ENCODE results near the gene FGR. TPM values are rescaled to one million over a fixed set of nuclear protein-coding genes. Genes with fewer than 3 reads are reported as not detected.

The FGR gene
- total RNA-seq, 1 donor from 2014 or later = not detected

- peaks cover 21% of the 10 kb centered on the region for H3K4me1 Mint-ChIP-seq (ENCODE audit: unreplicated experiment)
- no peak for DNase-seq (ENCODE audit: extremely low spot score, unreplicated experiment)
- no peaks in the 10 kb centered on the region for H3K9me3 Mint-ChIP-seq
- TF ChIP-seq CTCF (conservative IDR thresholded peaks at IDR 0.05) = no peak
- H3K27me3 Mint-ChIP-seq = no peaks in the 10 kb centered on the region
- H3K27ac Mint-ChIP-seq = peak overlapping the region; percentile 94
- no peaks in the 10 kb centered on the region for H3K36me3 Mint-ChIP-seq
- peak overlapping the region; percentile 4 for H3K4me3 Mint-ChIP-seq
Observed at GRCh38 chr1:27650171-27650538, 15.2 kb upstream of the FGR start.

- H3K27ac Mint-ChIP-seq = no peak overlapping the region
- H3K9me3 Mint-ChIP-seq = no peaks in the 10 kb centered on the region
- no peak for DNase-seq (ENCODE audit: extremely low spot score, unreplicated experiment)
- H3K4me1 Mint-ChIP-seq (ENCODE audit: unreplicated experiment) = peaks cover 16% of the 10 kb centered on the region
- H3K4me3 Mint-ChIP-seq = no peak overlapping the region
- no peaks in the 10 kb centered on the region for H3K27me3 Mint-ChIP-seq
- TF ChIP-seq CTCF (conservative IDR thresholded peaks at IDR 0.05) = no peak
- H3K36me3 Mint-ChIP-seq = no peaks in the 10 kb centered on the region
Observed at GRCh38 chr1:27649306-27649635, 14.3 kb upstream of the FGR start.

DNA sequence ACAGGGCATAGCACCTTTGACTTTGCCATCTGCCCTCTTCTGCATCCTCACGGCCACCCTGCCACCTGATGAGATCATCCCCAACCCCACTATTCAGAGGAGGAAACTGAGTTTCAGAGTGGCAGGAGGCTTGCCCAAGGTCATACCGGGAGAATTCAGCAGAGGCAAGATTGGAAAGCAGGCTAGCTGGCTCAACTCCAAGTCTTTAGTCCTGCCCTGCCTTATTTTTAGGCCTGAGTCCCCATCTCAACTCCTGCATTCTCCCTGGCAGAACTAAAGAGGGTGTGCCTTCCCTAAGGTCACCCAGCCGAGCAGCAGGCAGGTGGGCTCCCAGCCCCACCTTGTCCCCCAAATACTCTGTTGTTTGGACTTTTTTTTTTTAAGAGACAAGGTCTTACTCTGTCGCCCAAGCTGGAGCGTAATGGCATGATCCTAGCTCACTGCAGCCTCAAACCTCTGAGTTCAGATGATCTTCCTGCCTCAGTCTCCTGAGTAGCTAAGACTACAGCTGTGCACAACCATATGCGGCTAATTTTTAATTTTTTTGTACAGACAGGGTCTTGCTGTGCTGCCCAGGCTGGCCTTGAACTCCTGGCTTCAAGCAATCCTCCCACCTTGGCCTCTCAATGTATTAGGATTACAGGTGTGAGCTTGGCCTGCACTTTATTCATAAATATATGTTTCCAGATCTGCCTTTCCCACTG lies 13.8 kb upstream of the FGR start:
- no peak overlapping the region for H3K4me3 Mint-ChIP-seq
- no peak for TF ChIP-seq CTCF (conservative IDR thresholded peaks at IDR 0.05)
- peaks cover 16% of the 10 kb centered on the region for H3K4me1 Mint-ChIP-seq (ENCODE audit: unreplicated experiment)
- H3K36me3 Mint-ChIP-seq = no peaks in the 10 kb centered on the region
- H3K9me3 Mint-ChIP-seq = no peaks in the 10 kb centered on the region
- no peaks in the 10 kb centered on the region for H3K27me3 Mint-ChIP-seq
- H3K27ac Mint-ChIP-seq = no peak overlapping the region
- no peak for DNase-seq (ENCODE audit: extremely low spot score, unreplicated experiment)

DNA sequence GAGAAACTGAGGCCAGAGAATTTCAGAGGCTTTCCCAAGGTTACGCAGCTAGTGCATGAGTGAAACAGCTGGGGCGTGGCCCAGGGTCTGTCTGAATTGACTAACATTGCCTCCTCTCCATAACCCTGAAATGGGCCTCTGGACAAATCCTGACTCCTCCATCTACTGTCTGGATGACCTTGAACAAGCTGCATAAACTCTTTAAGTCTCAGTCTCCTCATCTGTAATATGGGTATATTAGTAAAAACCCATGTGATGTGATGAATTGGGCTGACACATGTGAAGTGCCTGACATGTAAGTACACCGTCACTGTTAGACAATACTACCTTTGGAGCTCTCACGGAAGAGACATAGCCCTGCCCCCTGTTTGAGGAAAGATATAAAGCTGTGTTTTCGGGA lies 12.3 kb upstream of the FGR start:
- H3K27me3 Mint-ChIP-seq = no peaks in the 10 kb centered on the region
- no peak for DNase-seq (ENCODE audit: extremely low spot score, unreplicated experiment)
- no peaks in the 10 kb centered on the region for H3K9me3 Mint-ChIP-seq
- TF ChIP-seq CTCF (conservative IDR thresholded peaks at IDR 0.05) = no peak
- no peaks in the 10 kb centered on the region for H3K36me3 Mint-ChIP-seq
- H3K27ac Mint-ChIP-seq = no peak overlapping the region
- no peak overlapping the region for H3K4me3 Mint-ChIP-seq
- H3K4me1 Mint-ChIP-seq (ENCODE audit: unreplicated experiment) = peaks cover 19% of the 10 kb centered on the region

- H3K4me3 Mint-ChIP-seq = no peak overlapping the region
- TF ChIP-seq CTCF (conservative IDR thresholded peaks at IDR 0.05) = no peak
Observed at GRCh38 chr1:27646676-27647075, 11.7 kb upstream of the FGR start.

GRCh38 chr1:27645071-27645415 lies 10.1 kb upstream of the FGR start:
- Mint-ChIP-seq H3K4me3 (no peak overlapping the region), H3K27ac (no peak overlapping the region), H3K36me3 (no peaks in the 10 kb centered on the region), H3K4me1 (ENCODE audit: unreplicated experiment) (peaks cover 7% of the 10 kb centered on the region), H3K27me3 (no peaks in the 10 kb centered on the region), H3K9me3 (no peaks in the 10 kb centered on the region)
- no peak for DNase-seq (ENCODE audit: extremely low spot score, unreplicated experiment)
- no peak for TF ChIP-seq CTCF (conservative IDR thresholded peaks at IDR 0.05)

More at GRCh38 chr1:27646676-27647075, 11.7 kb upstream of the FGR start:
- Mint-ChIP-seq H3K36me3 (no peaks in the 10 kb centered on the region), H3K9me3 (no peaks in the 10 kb centered on the region), H3K4me1 (ENCODE audit: unreplicated experiment) (peaks cover 19% of the 10 kb centered on the region), H3K27ac (no peak overlapping the region), H3K27me3 (no peaks in the 10 kb centered on the region)
- DNase-seq (ENCODE audit: extremely low spot score, unreplicated experiment) = no peak
